HG03439 (cell line): ENCODE data around the gene TMEM38A.
"Not testable (repeated sequence)": the region's sequence is repeated elsewhere in the genome, so short reads cannot be mapped to it uniquely, and the experiment has no call there.

Experiments
- ATAC-seq: cut with Tn5 transposase; IDR thresholded peaks from one replicate; pipeline ENCODE4 v1.9.1; 2021; ENCODE audit warnings: mild to moderate bottlenecking, moderate library complexity; ENCODE audit not compliant: unreplicated experiment

Gene TMEM38A

GRCh38 chr19:16673231-16673630 lies 12.3 kb downstream of the TMEM38A start:
- no peak for ATAC-seq

- ATAC-seq: not testable (repeated sequence)
Measured at GRCh38 chr19:16673839-16674238, 12.9 kb downstream of the TMEM38A start.

- no peak for ATAC-seq
Measured at GRCh38 chr19:16676101-16676798, 15.3 kb downstream of the TMEM38A start.

GRCh38 chr19:16677055-16677454 lies 16.1 kb downstream of the TMEM38A start:
- ATAC-seq: no peak

DNA sequence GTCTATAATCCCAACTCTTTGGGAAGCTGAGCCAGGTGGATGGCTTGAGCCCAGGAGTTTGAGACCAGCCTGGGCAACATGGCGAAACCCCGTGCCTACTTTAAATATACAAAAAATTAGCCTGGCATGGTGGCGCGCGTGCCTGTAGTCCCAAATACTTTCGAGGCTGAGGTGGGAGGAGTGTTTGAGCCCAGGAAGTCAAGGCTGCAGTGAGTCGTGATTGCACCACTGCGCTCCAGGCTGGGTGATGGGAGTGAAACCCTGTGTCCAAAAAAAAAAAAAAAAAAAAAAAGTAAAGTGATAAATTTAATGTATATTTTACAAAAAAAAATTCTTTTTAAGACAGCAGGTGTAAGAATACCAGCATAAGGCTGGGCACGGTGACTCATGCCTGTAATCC lies 17.6 kb downstream of the TMEM38A start:
- no peak for ATAC-seq

- no peak for ATAC-seq
Measured at GRCh38 chr19:16679811-16680210, 18.9 kb downstream of the TMEM38A start.

DNA sequence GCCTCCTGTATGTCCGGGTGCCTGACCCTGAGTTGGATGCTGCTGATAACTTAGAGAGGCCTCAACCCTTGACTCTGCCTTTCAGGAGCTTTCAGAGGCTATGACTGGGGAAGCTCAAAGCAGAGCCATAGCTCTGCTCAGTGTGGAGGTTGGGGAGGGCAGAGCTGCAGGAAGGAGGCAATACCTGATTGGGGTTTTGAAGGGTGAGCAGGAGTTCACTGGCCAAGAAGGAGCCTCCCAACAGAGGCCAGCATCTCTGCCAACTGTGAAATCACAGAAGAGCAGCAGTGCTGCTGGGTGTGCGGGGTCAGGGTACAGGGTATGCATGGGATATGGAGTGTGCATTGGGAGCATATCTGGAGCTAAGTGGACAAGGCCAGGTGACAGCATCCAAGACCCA lies 21.6 kb downstream of the TMEM38A start:
- ATAC-seq: no peak

- ATAC-seq: no peak
Measured at GRCh38 chr19:16684216-16684615, 23.3 kb downstream of the TMEM38A start.

- ATAC-seq: no peak
Measured at GRCh38 chr19:16688084-16688483, 27.1 kb downstream of the TMEM38A start.

GRCh38 chr19:16698914-16699313 lies 38.0 kb downstream of the TMEM38A start:
- ATAC-seq: no peak

GRCh38 chr19:16702123-16702522 lies 41.2 kb downstream of the TMEM38A start:
- ATAC-seq: no peak

GRCh38 chr19:16703677-16704076 lies 42.7 kb downstream of the TMEM38A start:
- no peak for ATAC-seq

GRCh38 chr19:16710870-16711269 lies 49.9 kb downstream of the TMEM38A start:
- ATAC-seq: not testable (repeated sequence)

DNA sequence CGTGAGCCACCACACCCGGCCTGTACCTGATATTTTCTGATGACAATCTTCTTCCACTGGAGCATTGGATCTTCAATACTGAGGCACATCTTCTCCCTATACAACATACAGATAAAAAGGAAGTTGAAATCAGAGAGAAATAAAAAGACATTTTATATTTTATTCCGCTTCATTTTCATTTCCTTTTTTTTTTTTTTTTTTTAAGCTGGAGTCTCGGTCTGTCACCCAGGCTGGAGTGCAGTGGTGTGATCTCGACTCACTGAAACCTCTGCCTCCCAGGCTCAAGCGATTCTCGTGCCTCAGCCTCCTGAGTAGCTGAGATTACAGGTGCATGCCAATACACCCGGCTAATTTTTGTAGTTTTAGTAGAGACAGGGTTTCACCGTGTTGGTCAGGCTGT lies 51.4 kb downstream of the TMEM38A start:
- not testable (repeated sequence) for ATAC-seq

- no peak for ATAC-seq
Measured at GRCh38 chr19:16714702-16715287, 53.9 kb downstream of the TMEM38A start.

- ATAC-seq: no peak
Measured at GRCh38 chr19:16715611-16716010, 54.7 kb downstream of the TMEM38A start.

- ATAC-seq: no peak
Measured at GRCh38 chr19:16721051-16721450, 60.1 kb downstream of the TMEM38A start.

GRCh38 chr19:16722591-16722990 lies 61.7 kb downstream of the TMEM38A start:
- no peak for ATAC-seq

DNA sequence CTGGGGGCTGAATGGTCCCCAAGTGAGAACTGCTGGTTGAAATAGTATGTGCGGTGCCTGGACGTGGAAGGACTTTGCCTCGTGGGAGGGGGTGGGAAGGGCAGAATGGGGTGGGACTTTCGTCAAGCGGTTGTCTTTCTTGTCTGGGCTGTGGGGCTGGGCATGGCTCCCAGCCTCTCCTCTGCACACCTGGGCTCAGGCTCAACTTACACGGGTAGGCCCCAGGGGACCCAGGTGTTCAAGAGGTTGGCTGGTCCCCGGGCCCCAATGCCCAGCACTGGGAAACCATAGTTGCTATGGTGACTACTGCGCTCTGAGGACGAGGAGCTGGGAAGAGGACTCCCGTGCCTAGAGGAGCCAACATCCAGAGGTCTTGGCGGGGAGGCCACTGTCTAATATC lies 66.0 kb downstream of the TMEM38A start:
- ATAC-seq: no peak

DNA sequence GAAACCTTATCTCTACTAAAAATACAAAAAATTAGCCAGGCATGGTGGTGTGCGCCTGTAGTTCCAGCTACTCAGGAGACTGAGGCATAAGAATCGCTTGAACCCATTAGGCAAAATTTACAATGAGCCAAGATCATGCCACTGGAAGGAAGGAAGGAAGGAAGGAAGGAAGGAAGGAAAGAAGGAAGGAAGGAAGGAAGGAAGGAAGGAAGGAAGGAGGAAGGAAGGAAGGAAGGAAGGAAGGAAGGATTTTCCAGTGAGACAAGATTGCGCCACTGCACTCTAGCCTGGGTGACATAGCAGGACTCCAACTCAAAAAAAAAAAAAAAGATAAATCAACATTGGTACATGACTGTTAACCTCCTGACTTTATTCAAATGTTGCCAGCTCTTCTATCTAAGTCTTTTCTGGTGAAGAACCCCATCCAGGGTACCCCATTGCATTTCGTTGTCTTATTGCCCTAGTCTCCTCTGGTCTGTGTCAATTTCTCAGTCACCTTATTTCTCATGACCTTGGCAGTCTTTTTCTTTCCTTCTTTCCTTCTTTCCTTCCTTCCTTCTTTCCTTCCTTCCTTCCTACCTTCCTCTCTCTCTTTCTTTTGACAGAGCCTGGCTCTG lies 74.8 kb downstream of the TMEM38A start:
- ATAC-seq: not testable (repeated sequence)

DNA sequence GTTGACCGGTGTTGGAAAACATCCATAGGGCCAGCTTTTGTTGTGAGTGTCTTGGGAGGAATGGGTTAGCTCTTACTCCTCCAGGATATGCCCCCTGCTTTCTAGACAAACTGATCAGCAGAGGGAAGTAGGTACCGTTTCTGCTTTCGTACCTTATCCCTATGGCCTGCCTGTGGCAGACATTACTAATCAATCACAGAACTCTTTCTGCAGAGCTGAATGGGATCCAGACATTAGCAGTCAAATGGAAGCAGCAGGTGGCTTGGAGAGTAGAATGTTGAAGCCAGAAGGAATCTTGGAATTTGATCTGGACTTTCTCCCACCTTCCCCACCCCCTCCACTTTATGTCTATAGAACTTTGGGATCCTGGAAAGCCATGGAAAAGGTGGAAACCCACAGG lies 75.8 kb downstream of the TMEM38A start:
- no peak for ATAC-seq

- ATAC-seq: no peak
Measured at GRCh38 chr19:16737911-16738310, 77.0 kb downstream of the TMEM38A start.
